HepG2 (cell line): ENCODE results near the gene HMBS. TPM values are rescaled to one million over a fixed set of nuclear protein-coding genes. Genes with fewer than 3 reads are reported as not detected.
A peak's percentile ranks its signal among the peaks of the same experiment; 100 is the strongest.

ENCODE experiments used
- FUBP1 ChIP-seq: sonication (generic); formaldehyde crosslinking; IDR thresholded peaks from 2 replicates; pipeline ENCODE4 v1.5.1; 2020; ENCODE audit warnings: missing genetic modification reagents, mild to moderate bottlenecking, borderline replicate concordance
- NAIF1 ChIP-seq: sonication (generic); formaldehyde crosslinking; IDR thresholded peaks from 2 replicates; pipeline ENCODE4 v1.5.0; 2020; ENCODE audit warnings: mild to moderate bottlenecking, missing genetic modification reagents, borderline replicate concordance
- NKX3-1 ChIP-seq: sonication (generic); formaldehyde crosslinking; IDR thresholded peaks from 2 replicates; pipeline ENCODE4 v1.5.0; 2020; ENCODE audit warnings: missing genetic modification reagents
- POLR2AphosphoS2 ChIP-seq: IDR thresholded peaks from 2 replicates; pipeline ENCODE4 v1.6.1; 2011; ENCODE audit warnings: low read depth, low read length, improper control_type of control experiment
- SETDB1 ChIP-seq: sonication (generic); formaldehyde crosslinking; IDR thresholded peaks from 2 replicates; pipeline ENCODE4 v1.5.1; 2020; ENCODE audit warnings: missing genetic modification reagents, mild to moderate bottlenecking, borderline replicate concordance
- SKI ChIP-seq: fragments of 450-650 bp; IDR thresholded peaks from one replicate; pipeline ENCODE4 v1.6.1; 2018; ENCODE audit warnings: mild to moderate bottlenecking; ENCODE audit not compliant: partially characterized antibody
- SMARCC2 ChIP-seq: fragments of 450-650 bp; IDR thresholded peaks from 2 replicates; pipeline ENCODE4 v1.6.1; 2017; ENCODE audit warnings: antibody characterized with exemption, mild to moderate bottlenecking
- SMC3 ChIP-seq: IDR thresholded peaks from 2 replicates; pipeline ENCODE4 v1.6.1; 2011; ENCODE audit warnings: low read length, improper control_type of control experiment
- SUZ12 ChIP-seq: fragments of 150-350 bp; IDR thresholded peaks from 2 replicates; pipeline ENCODE4 v1.6.1; 2014; ENCODE audit warnings: low read depth, low read length
- TBX3 ChIP-seq: fragments of 450-650 bp; IDR thresholded peaks from 2 replicates; pipeline ENCODE4 v1.6.1; 2017; ENCODE audit warnings: antibody characterized with exemption, mild to moderate bottlenecking, inconsistent platforms, borderline replicate concordance
- TFDP1 ChIP-seq: IDR thresholded peaks from 2 replicates; pipeline ENCODE4 v1.6.1; 2016; ENCODE audit warnings: missing compliant biosample characterization, missing genetic modification reagents, borderline replicate concordance
- ZMYM4 ChIP-seq: sonication (generic); formaldehyde crosslinking; IDR thresholded peaks from 2 replicates; pipeline ENCODE4 v1.8.1; 2023; ENCODE audit warnings: mild to moderate bottlenecking, missing genetic modification reagents
- ZNF224 ChIP-seq: sonication (generic); formaldehyde crosslinking; IDR thresholded peaks from 2 replicates; pipeline ENCODE4 v1.5.0; 2020; ENCODE audit warnings: mild to moderate bottlenecking, missing genetic modification reagents
- ZNF235 ChIP-seq: sonication (generic); formaldehyde crosslinking; IDR thresholded peaks from 2 replicates; pipeline ENCODE4 v1.8.1; 2023; ENCODE audit warnings: mild to moderate bottlenecking, missing genetic modification reagents, borderline replicate concordance
- ZNF496 ChIP-seq: sonication (generic); formaldehyde crosslinking; IDR thresholded peaks from 2 replicates; pipeline ENCODE4 v1.8.1; 2023; ENCODE audit warnings: mild to moderate bottlenecking, moderate library complexity, missing genetic modification reagents; ENCODE audit not compliant: insufficient replicate concordance
- ZNF607 ChIP-seq: sonication (generic); formaldehyde crosslinking; IDR thresholded peaks from 2 replicates; pipeline ENCODE4 v1.5.1; 2020; ENCODE audit warnings: missing genetic modification reagents, mild to moderate bottlenecking, borderline replicate concordance
- ZNF639 ChIP-seq: conservative IDR thresholded peaks from 2 replicates; pipeline ENCODE4 v1.6.1; 2018; ENCODE audit warnings: missing genetic modification reagents
- ZNF850 ChIP-seq: sonication (generic); formaldehyde crosslinking; conservative IDR thresholded peaks from 2 replicates; pipeline ENCODE4 v1.9.0; 2021; ENCODE audit warnings: mild to moderate bottlenecking, missing genetic modification reagents
- ZSCAN20 ChIP-seq: sonication (generic); formaldehyde crosslinking; IDR thresholded peaks from 2 replicates; pipeline ENCODE4 v1.4.0; 2020; ENCODE audit warnings: missing genetic modification reagents, mild to moderate bottlenecking, borderline replicate concordance
- polyA plus RNA-seq, 8 experiments: library from polyadenylated mRNA; depleted of rRNA in 3 of 8; stranded (reverse) in 7 of 8; unstranded in 1 of 8; fragments of >200 nt; fragmentation: Illumina TruSeq in 4 of 8; extraction: Trizol in 4 of 8; gene quantifications; 2 replicates each; pipeline versions ENCODE4 v1.2.1 to v1.2.3, GENCODE V29; 2011 to 2016; ENCODE audit warnings: low read depth in 4 of 8, missing spikeins in 1 of 8, mixed read lengths in 1 of 8; ENCODE audit not compliant: insufficient read depth in 1 of 8
- total RNA-seq, 5 experiments: library from RNA; depleted of rRNA; stranded (reverse); fragments of >200 nt; fragmentation: Illumina TruSeq; extraction: Trizol; gene quantifications; 2 replicates each; pipeline ENCODE4 v1.2.3, GENCODE V29; 2016; ENCODE audit warnings: low read depth in 1 of 5
- TF ChIP-seq, protein P1 (sequence below): sonication (generic); formaldehyde crosslinking; IDR thresholded peaks from 2 replicates; pipeline ENCODE4 v1.4.0; 2020; ENCODE audit warnings: missing genetic modification reagents, borderline replicate concordance

Gene HMBS
- total and polyA plus RNA-seq, 2 of the 13 experiments (the other 11 are each of a cell fraction or from before 2014, with no cell fraction given): 9.4 to 46.9 TPM

GRCh38 chr11:119095066-119095880 is 10.6 kb downstream of the HMBS start (continued):
- TF ChIP-seq FUBP1 (CRISPR knock-in tag) (0 out of 2 replicates have a peak, but pooled peaks have one; percentile 79), ZMYM4 (CRISPR knock-in tag) (peak; percentile 98), SETDB1 (CRISPR knock-in tag) (no peak), ZNF235 (CRISPR knock-in tag) (no peak), TFDP1 (CRISPR knock-in tag) (peak; percentile 98), ZNF850 (CRISPR knock-in tag) (no peak), ZNF224 (peak; percentile 95; the same call in 1 of the 2 replicates), NAIF1 (no peak), TBX3 (0 out of 2 replicates have a peak, but pooled peaks have one; percentile 47), SMARCC2 (no peak), SMC3 (no peak), ZNF607 (CRISPR knock-in tag) (peak; percentile 94), ZNF639 (no peak), NKX3-1 (CRISPR knock-in tag) (peak; percentile 95), SUZ12 (no peak), SKI (peak; percentile 30), POLR2AphosphoS2 (peak; percentile 94), ZSCAN20 (CRISPR knock-in tag) (peak; percentile 64), ZNF496 (CRISPR knock-in tag) (no peak)
- TF ChIP-seq, protein P1, sequence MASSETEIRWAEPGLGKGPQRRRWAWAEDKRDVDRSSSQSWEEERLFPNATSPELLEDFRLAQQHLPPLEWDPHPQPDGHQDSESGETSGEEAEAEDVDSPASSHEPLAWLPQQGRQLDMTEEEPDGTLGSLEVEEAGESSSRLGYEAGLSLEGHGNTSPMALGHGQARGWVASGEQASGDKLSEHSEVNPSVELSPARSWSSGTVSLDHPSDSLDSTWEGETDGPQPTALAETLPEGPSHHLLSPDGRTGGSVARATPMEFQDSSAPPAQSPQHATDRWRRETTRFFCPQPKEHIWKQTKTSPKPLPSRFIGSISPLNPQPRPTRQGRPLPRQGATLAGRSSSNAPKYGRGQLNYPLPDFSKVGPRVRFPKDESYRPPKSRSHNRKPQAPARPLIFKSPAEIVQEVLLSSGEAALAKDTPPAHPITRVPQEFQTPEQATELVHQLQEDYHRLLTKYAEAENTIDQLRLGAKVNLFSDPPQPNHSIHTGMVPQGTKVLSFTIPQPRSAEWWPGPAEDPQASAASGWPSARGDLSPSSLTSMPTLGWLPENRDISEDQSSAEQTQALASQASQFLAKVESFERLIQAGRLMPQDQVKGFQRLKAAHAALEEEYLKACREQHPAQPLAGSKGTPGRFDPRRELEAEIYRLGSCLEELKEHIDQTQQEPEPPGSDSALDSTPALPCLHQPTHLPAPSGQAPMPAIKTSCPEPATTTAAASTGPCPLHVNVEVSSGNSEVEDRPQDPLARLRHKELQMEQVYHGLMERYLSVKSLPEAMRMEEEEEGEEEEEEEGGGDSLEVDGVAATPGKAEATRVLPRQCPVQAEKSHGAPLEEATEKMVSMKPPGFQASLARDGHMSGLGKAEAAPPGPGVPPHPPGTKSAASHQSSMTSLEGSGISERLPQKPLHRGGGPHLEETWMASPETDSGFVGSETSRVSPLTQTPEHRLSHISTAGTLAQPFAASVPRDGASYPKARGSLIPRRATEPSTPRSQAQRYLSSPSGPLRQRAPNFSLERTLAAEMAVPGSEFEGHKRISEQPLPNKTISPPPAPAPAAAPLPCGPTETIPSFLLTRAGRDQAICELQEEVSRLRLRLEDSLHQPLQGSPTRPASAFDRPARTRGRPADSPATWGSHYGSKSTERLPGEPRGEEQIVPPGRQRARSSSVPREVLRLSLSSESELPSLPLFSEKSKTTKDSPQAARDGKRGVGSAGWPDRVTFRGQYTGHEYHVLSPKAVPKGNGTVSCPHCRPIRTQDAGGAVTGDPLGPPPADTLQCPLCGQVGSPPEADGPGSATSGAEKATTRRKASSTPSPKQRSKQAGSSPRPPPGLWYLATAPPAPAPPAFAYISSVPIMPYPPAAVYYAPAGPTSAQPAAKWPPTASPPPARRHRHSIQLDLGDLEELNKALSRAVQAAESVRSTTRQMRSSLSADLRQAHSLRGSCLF (CRISPR knock-in tag): no peak; the same call in 1 of the 2 replicates
